ENCODE results near the gene CELF2. TPM values are rescaled to one million over a fixed set of nuclear protein-coding genes. Genes with fewer than 3 reads are reported as not detected.

The CELF2 gene
- total RNA-seq, 1 experiment from 2014 or later, result not detected

- TF ChIP-seq EZH2 (IDR thresholded peaks at IDR 0.05; ENCODE audit: borderline replicate concordance, low read depth, low read length, poor library complexity, severe bottlenecking), result no peak
- TF ChIP-seq, protein P1, sequence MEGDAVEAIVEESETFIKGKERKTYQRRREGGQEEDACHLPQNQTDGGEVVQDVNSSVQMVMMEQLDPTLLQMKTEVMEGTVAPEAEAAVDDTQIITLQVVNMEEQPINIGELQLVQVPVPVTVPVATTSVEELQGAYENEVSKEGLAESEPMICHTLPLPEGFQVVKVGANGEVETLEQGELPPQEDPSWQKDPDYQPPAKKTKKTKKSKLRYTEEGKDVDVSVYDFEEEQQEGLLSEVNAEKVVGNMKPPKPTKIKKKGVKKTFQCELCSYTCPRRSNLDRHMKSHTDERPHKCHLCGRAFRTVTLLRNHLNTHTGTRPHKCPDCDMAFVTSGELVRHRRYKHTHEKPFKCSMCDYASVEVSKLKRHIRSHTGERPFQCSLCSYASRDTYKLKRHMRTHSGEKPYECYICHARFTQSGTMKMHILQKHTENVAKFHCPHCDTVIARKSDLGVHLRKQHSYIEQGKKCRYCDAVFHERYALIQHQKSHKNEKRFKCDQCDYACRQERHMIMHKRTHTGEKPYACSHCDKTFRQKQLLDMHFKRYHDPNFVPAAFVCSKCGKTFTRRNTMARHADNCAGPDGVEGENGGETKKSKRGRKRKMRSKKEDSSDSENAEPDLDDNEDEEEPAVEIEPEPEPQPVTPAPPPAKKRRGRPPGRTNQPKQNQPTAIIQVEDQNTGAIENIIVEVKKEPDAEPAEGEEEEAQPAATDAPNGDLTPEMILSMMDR (conservative IDR thresholded peaks at IDR 0.05; ENCODE audit: low read depth, low read length), result no peak
- H3K4me3 ChIP-seq (ENCODE audit: low read depth, low read length, poor library complexity, severe bottlenecking), result no peak overlapping the region
- H3K27me3 ChIP-seq (replicated peaks; ENCODE audit: insufficient read depth, low read depth, low read length, poor library complexity), result peaks cover 58% of the 10 kb centered on the region
- H3K36me3 ChIP-seq (ENCODE audit: insufficient read depth, low read length, poor library complexity, severe bottlenecking), result no peaks in the 10 kb centered on the region
- no peak for DNase-seq (ENCODE audit: low spot score)
- CTCF ChIA-PET, result no interaction called here
- BruUV-seq (replicated peaks), result no TSS peak
- intact Hi-C loops (cut with micrococcal nuclease; ENCODE audit: unreplicated experiment), result no loop called here
- no peak overlapping the region for H3K27ac ChIP-seq (ENCODE audit: low read depth, low read length, poor library complexity, severe bottlenecking)
- H3K4me1 ChIP-seq (ENCODE audit: insufficient read depth, low read length, poor library complexity, severe bottlenecking), result no peaks in the 10 kb centered on the region
- POLR2A ChIA-PET (ENCODE audit: low non-redundant PET), result no interaction called here
- H3K9me3 ChIP-seq (ENCODE audit: low read depth, low read length, poor library complexity, severe bottlenecking), result no peaks in the 10 kb centered on the region
Measured at GRCh38 chr10:11195623-11196022, 178.0 kb downstream of the CELF2 start.

GRCh38 chr10:11197266-11197712 is 179.6 kb downstream of the CELF2 start:
- Histone ChIP-seq H3K27me3 (replicated peaks; ENCODE audit: insufficient read depth, low read depth, low read length, poor library complexity) (peaks cover 49% of the 10 kb centered on the region), H3K9me3 (ENCODE audit: low read depth, low read length, poor library complexity, severe bottlenecking) (no peaks in the 10 kb centered on the region), H3K27ac (ENCODE audit: low read depth, low read length, poor library complexity, severe bottlenecking) (no peak overlapping the region), H3K4me3 (ENCODE audit: low read depth, low read length, poor library complexity, severe bottlenecking) (no peak overlapping the region), H3K4me1 (ENCODE audit: insufficient read depth, low read length, poor library complexity, severe bottlenecking) (no peaks in the 10 kb centered on the region), H3K36me3 (ENCODE audit: insufficient read depth, low read length, poor library complexity, severe bottlenecking) (no peaks in the 10 kb centered on the region)
- ChIA-PET CTCF (no interaction called here), POLR2A (ENCODE audit: low non-redundant PET) (no interaction called here)
- intact Hi-C loops (cut with micrococcal nuclease; ENCODE audit: unreplicated experiment), result no loop called here
- no peak for DNase-seq (ENCODE audit: low spot score)
- TF ChIP-seq EZH2 (IDR thresholded peaks at IDR 0.05; ENCODE audit: borderline replicate concordance, low read depth, low read length, poor library complexity, severe bottlenecking), result no peak
- TF ChIP-seq, protein P1 (conservative IDR thresholded peaks at IDR 0.05; ENCODE audit: low read depth, low read length), result no peak
- BruUV-seq (replicated peaks), result no TSS peak

- TF ChIP-seq, protein P1 (conservative IDR thresholded peaks at IDR 0.05; ENCODE audit: low read depth, low read length), result no peak
- no peak for TF ChIP-seq EZH2 (IDR thresholded peaks at IDR 0.05; ENCODE audit: borderline replicate concordance, low read depth, low read length, poor library complexity, severe bottlenecking)
- no TSS peak for BruUV-seq (replicated peaks)
- Histone ChIP-seq H3K27ac (ENCODE audit: low read depth, low read length, poor library complexity, severe bottlenecking) (no peak overlapping the region), H3K9me3 (ENCODE audit: low read depth, low read length, poor library complexity, severe bottlenecking) (no peaks in the 10 kb centered on the region), H3K27me3 (replicated peaks; ENCODE audit: insufficient read depth, low read depth, low read length, poor library complexity) (peaks cover 47% of the 10 kb centered on the region), H3K4me3 (ENCODE audit: low read depth, low read length, poor library complexity, severe bottlenecking) (no peak overlapping the region), H3K4me1 (ENCODE audit: insufficient read depth, low read length, poor library complexity, severe bottlenecking) (no peaks in the 10 kb centered on the region), H3K36me3 (ENCODE audit: insufficient read depth, low read length, poor library complexity, severe bottlenecking) (no peaks in the 10 kb centered on the region)
- POLR2A ChIA-PET (ENCODE audit: low non-redundant PET), result no interaction called here
- CTCF ChIA-PET, result no interaction called here
- DNase-seq (ENCODE audit: low spot score), result no peak
- intact Hi-C loops (cut with micrococcal nuclease; ENCODE audit: unreplicated experiment), result no loop called here
Measured at GRCh38 chr10:11197878-11198277, 180.2 kb downstream of the CELF2 start.
